ENCODE measurements around the gene RPL6.

The RPL6 gene

DNA sequence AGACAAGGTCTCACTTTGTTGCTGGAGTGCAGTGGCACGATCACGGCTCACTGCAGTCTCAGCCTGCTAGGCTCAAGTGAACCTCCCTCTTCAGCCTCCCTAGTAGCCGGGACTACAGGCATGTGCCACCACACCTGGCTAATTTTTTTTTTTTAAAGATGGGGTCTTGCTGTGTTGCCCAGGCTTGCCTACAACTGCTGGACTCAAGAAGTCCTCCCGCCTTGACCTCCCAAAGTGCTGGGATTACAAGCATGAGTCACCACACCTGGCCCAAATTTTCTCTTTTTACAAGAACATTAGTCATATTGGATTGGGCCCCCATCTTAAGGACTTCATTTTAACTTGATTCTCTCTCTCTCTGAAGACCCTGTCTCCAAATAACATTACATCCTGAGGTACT, 20.2 kb downstream of the RPL6 start:
- Histone ChIP-seq H3K4me1 (ENCODE audit: control insufficient read depth, insufficient read depth, low read length) (no peaks in the 10 kb centered on the region), H3K4me3 (ENCODE audit: low read length) (no peak overlapping the region), H3K9me3 (ENCODE audit: control insufficient read depth, low read length) (no peaks in the 10 kb centered on the region), H3K9ac (ENCODE audit: low read length) (no peak overlapping the region), H3K36me3 (ENCODE audit: control insufficient read depth, insufficient read depth, low read length) (no peaks in the 10 kb centered on the region), H3K27me3 (ENCODE audit: control insufficient read depth, insufficient read depth, low read length) (no peaks in the 10 kb centered on the region)

DNA sequence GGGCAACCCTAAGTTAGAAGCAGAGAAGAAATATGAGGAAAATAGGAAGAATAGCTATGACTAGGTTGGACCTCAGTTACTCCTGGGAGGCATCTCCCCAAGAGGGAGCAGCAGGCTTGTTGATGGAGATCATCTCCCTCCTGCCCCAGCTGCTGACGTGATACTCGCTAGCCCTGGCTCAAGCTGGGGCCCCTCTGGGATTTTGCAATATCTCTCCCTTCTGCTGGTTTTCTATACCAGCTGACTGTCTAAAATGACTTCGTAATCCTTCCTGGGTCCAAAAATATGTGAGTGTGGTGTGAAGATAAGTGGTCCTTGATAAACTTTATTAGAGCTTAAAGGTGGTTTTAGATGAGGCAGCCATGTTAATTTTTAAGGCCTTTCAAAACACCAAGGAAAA, 22.7 kb downstream of the RPL6 start:
- H3K36me3 ChIP-seq (ENCODE audit: control insufficient read depth, insufficient read depth, low read length): no peaks in the 10 kb centered on the region
- no peak overlapping the region for H3K9ac ChIP-seq (ENCODE audit: low read length)
- H3K4me3 ChIP-seq (ENCODE audit: low read length): no peak overlapping the region
- no peaks in the 10 kb centered on the region for H3K9me3 ChIP-seq (ENCODE audit: control insufficient read depth, low read length)
- H3K27me3 ChIP-seq (ENCODE audit: control insufficient read depth, insufficient read depth, low read length): no peaks in the 10 kb centered on the region
- peaks cover 6% of the 10 kb centered on the region for H3K4me1 ChIP-seq (ENCODE audit: control insufficient read depth, insufficient read depth, low read length)

DNA sequence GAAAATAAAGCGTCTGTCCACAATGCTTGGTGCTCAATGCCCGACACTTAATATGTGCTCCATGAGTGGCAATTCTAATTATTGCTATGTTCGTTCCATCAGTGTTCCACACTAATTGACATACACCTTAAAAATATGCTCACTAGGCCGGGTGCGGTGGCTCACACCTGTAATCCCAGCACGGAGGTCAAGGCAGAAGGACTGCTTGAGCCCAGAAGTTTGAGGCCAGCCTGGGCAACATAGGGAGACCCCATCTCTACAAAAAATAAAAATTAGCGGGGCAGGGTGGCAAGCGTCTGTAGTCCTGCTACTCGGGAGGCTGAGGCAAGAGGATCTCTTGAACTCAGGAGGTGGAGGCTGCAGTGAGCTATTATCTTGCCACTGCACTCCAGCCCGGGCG, 26.5 kb downstream of the RPL6 start:
- no peaks in the 10 kb centered on the region for H3K9me3 ChIP-seq (ENCODE audit: control insufficient read depth, low read length)
- H3K4me1 ChIP-seq (ENCODE audit: control insufficient read depth, insufficient read depth, low read length): peaks cover 6% of the 10 kb centered on the region
- no peak overlapping the region for H3K4me3 ChIP-seq (ENCODE audit: low read length)
- peak overlapping the region; percentile 73 for H3K9ac ChIP-seq (ENCODE audit: low read length)
- no peaks in the 10 kb centered on the region for H3K27me3 ChIP-seq (ENCODE audit: control insufficient read depth, insufficient read depth, low read length)
- H3K36me3 ChIP-seq (ENCODE audit: control insufficient read depth, insufficient read depth, low read length): no peaks in the 10 kb centered on the region

DNA sequence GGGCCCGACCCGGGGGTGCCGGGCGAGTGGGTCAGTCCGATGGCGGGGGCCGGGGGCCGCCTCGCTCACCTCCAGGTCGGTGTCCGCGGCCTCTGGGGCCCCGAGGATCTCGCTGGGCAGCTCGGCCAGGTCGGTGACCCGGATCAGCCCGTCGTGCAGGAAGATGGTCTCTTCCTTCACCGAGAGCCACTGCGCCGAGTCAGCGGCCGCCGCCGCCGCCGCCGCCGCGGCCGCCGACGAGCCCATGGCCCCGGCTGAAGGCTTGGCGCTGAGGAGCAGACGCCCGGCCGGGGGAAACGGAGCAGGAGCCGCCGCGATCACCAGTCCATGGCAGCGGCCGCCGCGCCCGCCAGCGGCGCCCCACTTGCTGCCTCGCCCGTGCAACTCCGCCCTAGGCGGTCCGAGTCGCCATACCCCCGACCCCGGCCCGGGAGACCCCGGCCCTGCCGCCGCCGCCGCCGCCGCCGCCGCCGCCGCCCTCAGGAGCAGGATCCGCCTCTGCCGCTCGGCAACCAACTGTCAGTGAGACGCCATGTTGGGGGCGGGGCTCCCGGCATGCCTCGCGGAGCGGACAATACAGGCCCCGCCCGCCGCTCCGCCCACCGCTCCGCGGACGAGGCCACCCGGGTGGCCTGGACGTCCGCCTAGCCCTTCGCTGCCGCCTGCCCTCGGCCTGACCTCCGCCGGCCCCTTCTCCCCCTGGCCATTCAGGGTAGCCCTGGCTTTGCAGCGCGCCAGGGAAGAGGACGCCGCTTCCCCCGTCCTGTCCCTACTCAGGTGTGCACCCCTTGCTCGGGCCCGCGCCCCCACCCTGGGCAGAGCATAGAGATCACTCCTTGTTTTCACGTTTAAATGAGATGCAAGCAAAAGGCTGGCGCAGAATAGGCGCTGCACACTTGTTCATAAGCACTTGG, 27.3 kb downstream of the RPL6 start, which contains the start of gene HECTD4:
HECTD4 (minus strand) TSS at position 549 of the 914 bp plus-strand sequence; CDS start at position 246, 303 bp downstream.
- Histone ChIP-seq H3K27me3 (ENCODE audit: control insufficient read depth, insufficient read depth, low read length) (no peaks in the 10 kb centered on the region), H3K36me3 (ENCODE audit: control insufficient read depth, insufficient read depth, low read length) (no peaks in the 10 kb centered on the region), H3K9me3 (ENCODE audit: control insufficient read depth, low read length) (no peaks in the 10 kb centered on the region), H3K4me1 (ENCODE audit: control insufficient read depth, insufficient read depth, low read length) (peaks cover 6% of the 10 kb centered on the region), H3K4me3 (ENCODE audit: low read length) (peak within 1 kb of the TSS; percentile 62), H3K9ac (ENCODE audit: low read length) (peak within 1 kb of the TSS; percentile 85)

DNA sequence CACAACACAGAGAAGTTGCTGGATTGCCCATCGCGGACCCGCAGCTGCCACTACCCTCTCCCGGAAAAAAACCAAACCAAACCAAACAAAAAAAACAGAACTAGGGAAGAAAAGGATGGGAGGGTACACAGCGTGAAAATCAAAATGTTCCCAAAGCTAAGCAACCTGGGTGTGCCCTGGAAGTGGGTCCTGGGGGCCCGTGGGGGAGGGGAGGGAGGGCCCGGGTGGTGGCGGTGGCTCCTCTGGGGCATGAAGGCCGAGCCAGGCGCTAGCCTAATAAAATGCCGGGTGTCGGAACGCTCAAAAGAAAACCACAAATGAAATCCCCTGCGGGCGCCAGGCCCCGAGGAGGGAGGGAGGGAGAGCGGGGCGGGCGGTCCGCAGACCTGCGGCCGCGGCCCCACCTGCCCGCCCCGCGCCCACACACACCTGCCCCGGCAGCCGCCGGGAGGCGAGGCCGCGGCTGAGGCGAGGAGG, 28.0 kb downstream of the RPL6 start:
- Histone ChIP-seq H3K4me3 (ENCODE audit: low read length) (peak overlapping the region; percentile 43), H3K36me3 (ENCODE audit: control insufficient read depth, insufficient read depth, low read length) (no peaks in the 10 kb centered on the region), H3K4me1 (ENCODE audit: control insufficient read depth, insufficient read depth, low read length) (peaks cover 6% of the 10 kb centered on the region), H3K27me3 (ENCODE audit: control insufficient read depth, insufficient read depth, low read length) (no peaks in the 10 kb centered on the region), H3K9me3 (ENCODE audit: control insufficient read depth, low read length) (no peaks in the 10 kb centered on the region), H3K9ac (ENCODE audit: low read length) (peak overlapping the region; percentile 85)

DNA sequence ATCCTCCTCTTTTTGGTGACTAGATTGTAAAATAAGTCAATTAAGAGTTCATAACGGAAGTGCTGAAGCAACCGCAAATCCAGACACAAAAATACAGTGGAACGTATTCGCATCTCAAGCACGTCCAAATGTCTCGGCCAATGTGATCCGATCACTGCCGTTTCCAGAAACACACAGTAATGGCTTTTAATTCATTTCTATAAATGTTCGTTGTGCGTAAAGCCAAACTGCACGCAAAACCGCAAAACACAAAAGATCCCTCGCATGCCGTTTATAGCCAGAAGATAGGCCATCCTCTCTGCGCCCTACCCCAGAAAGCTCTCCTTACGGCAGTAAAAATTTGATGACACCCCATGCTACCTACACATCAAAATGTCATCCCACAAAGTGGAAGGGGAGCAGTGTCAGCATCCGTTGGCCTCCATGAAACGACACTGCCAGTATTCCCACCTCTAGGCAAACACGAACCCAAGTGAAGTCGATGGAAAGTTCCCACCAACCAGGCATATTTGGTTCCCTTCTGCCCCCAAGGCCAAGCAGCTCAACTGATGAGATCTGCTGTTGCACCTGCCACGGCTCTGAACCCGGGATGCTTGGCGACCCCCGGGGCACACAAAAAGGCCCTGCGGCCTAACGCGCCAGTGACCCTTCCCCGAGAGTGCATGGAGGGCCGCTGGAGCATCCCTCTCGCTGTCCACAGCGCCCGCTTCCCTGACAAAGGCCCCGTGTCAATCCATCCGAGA, 28.6 kb downstream of the RPL6 start:
- Histone ChIP-seq H3K4me1 (ENCODE audit: control insufficient read depth, insufficient read depth, low read length) (peaks cover 6% of the 10 kb centered on the region), H3K4me3 (ENCODE audit: low read length) (peak overlapping the region; percentile 43), H3K9me3 (ENCODE audit: control insufficient read depth, low read length) (no peaks in the 10 kb centered on the region), H3K9ac (ENCODE audit: low read length) (peak overlapping the region; percentile 85), H3K36me3 (ENCODE audit: control insufficient read depth, insufficient read depth, low read length) (no peaks in the 10 kb centered on the region), H3K27me3 (ENCODE audit: control insufficient read depth, insufficient read depth, low read length) (no peaks in the 10 kb centered on the region)

DNA sequence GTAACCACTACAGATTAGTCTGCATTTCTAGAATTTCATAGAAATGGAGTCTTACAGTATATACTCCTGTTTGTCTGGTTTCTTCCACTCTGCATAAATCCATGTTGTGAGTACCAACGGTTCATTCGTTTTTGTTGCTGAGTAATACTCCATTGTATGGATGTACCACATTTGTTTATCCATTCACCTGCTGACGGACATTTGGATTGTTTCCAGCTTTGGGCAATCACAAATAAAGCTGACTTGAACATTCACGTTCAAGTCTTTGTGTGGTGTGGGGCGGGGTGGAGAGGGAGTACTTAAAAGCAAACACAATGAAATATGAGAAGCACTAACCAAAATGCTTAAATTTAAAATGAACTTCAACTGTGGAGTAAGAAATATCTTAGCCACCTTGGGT, 34.3 kb downstream of the RPL6 start:
- Histone ChIP-seq H3K4me1 (ENCODE audit: control insufficient read depth, insufficient read depth, low read length) (peaks cover 7% of the 10 kb centered on the region), H3K9me3 (ENCODE audit: control insufficient read depth, low read length) (no peaks in the 10 kb centered on the region), H3K36me3 (ENCODE audit: control insufficient read depth, insufficient read depth, low read length) (no peaks in the 10 kb centered on the region), H3K9ac (ENCODE audit: low read length) (no peak overlapping the region), H3K4me3 (ENCODE audit: low read length) (no peak overlapping the region), H3K27me3 (ENCODE audit: control insufficient read depth, insufficient read depth, low read length) (no peaks in the 10 kb centered on the region)

DNA sequence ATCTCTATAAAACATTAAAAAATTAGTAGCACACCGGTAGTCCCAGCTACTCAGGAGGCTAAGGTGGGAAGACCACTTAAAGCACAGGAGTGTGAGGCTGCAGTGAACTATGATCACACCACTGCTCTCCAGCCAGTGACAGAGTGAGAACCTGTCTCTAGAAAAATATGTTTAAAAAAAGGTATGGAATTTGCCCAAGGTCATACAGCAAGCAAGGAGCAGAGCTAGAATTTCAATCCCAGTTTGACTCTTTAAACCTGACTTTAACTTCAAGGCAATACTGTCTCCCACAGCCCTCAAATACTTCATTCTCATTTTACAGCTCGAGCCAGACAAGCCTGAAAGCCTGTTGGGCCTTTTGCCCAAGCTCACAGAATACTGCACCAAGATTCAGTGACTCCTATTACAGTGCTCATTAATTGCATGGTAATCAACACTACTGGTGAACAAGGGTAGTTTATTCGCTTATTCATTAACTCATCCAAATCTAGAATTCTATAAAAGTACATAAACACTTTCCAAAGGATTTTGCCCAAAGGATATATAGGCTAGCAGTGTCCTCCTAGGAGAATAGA, 35.2 kb downstream of the RPL6 start:
- H3K27me3 ChIP-seq (ENCODE audit: control insufficient read depth, insufficient read depth, low read length): no peaks in the 10 kb centered on the region
- H3K9me3 ChIP-seq (ENCODE audit: control insufficient read depth, low read length): no peaks in the 10 kb centered on the region
- no peaks in the 10 kb centered on the region for H3K36me3 ChIP-seq (ENCODE audit: control insufficient read depth, insufficient read depth, low read length)
- H3K4me1 ChIP-seq (ENCODE audit: control insufficient read depth, insufficient read depth, low read length): peaks cover 7% of the 10 kb centered on the region
- no peak overlapping the region for H3K9ac ChIP-seq (ENCODE audit: low read length)
- H3K4me3 ChIP-seq (ENCODE audit: low read length): no peak overlapping the region

DNA sequence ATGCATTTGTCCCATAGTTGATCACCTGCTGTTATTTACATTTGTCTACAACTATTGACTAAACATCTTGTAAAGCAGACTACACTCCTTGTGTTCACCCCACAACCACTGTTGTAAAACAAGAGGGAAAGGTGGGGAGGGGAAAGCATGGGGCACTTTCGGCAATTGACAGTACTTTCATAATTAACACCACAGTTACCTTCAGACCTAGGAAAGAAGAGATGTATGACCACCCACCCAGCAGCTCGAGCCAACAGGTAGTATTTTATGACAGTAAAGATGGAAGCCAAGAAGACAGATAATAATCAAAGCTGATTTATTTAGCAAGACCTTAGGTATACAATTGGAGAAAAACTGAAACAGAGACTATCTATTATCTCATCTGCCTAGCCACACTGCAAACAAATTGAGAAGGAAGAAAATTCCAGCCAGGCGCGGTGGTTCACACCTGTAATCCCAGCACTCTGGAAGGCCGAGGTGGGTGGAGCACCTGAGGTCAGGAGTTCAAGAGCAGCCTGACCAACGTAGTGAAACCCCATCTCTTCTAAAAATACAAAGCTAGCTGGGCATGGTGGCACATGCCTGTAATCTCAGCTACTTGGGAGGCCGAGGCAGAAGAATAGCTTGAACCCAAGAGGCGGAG, 38.4 kb downstream of the RPL6 start:
- H3K9me3 ChIP-seq (ENCODE audit: control insufficient read depth, low read length): no peaks in the 10 kb centered on the region
- peaks cover 7% of the 10 kb centered on the region for H3K4me1 ChIP-seq (ENCODE audit: control insufficient read depth, insufficient read depth, low read length)
- H3K36me3 ChIP-seq (ENCODE audit: control insufficient read depth, insufficient read depth, low read length): no peaks in the 10 kb centered on the region
- H3K27me3 ChIP-seq (ENCODE audit: control insufficient read depth, insufficient read depth, low read length): no peaks in the 10 kb centered on the region
- H3K9ac ChIP-seq (ENCODE audit: low read length): no peak overlapping the region
- no peak overlapping the region for H3K4me3 ChIP-seq (ENCODE audit: low read length)

DNA sequence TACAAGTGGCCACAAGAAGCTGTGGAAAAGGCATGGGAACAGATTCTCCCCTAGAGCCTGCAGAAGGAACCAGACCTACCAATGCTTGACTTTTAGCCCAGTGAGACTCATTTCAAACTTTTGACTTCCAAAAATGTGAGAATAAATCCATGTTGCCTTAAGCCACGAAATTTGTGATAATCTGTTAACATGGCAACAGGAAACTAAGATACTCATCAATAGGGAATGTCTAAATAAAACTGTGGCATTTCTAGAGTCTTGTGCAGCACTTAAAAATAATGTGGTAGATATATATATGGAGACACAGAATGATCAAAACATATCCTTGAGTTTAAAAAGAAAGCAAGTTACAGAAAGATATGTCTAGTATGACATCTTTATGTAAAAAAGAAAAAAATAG, 39.2 kb downstream of the RPL6 start:
- Histone ChIP-seq H3K4me1 (ENCODE audit: control insufficient read depth, insufficient read depth, low read length) (peaks cover 7% of the 10 kb centered on the region), H3K27me3 (ENCODE audit: control insufficient read depth, insufficient read depth, low read length) (no peaks in the 10 kb centered on the region), H3K9ac (ENCODE audit: low read length) (no peak overlapping the region), H3K36me3 (ENCODE audit: control insufficient read depth, insufficient read depth, low read length) (no peaks in the 10 kb centered on the region), H3K9me3 (ENCODE audit: control insufficient read depth, low read length) (no peaks in the 10 kb centered on the region), H3K4me3 (ENCODE audit: low read length) (no peak overlapping the region)

DNA sequence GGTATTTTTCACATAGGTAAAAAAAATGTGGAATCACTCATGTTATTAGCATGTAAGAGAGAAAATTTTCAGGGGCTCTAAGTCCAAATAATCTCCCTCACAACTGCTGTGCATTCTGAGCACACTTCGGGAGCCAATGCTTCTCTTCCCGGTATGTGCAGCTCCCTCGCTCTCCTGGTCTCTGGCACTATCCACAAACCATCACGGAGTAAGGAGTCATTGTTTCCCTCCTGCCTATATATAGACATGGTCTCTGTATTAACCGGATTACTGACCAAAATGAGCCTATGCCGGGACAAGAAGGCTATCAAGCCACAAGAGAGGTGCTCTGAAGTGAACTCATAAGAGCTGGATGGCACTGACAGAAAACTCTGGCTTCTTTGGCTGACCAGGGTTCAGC, 40.5 kb downstream of the RPL6 start:
- H3K36me3 ChIP-seq (ENCODE audit: control insufficient read depth, insufficient read depth, low read length): no peaks in the 10 kb centered on the region
- no peaks in the 10 kb centered on the region for H3K9me3 ChIP-seq (ENCODE audit: control insufficient read depth, low read length)
- H3K27me3 ChIP-seq (ENCODE audit: control insufficient read depth, insufficient read depth, low read length): no peaks in the 10 kb centered on the region
- H3K4me3 ChIP-seq (ENCODE audit: low read length): no peak overlapping the region
- peaks cover 7% of the 10 kb centered on the region for H3K4me1 ChIP-seq (ENCODE audit: control insufficient read depth, insufficient read depth, low read length)
- no peak overlapping the region for H3K9ac ChIP-seq (ENCODE audit: low read length)

Data from mucosa of stomach (tissue), 1 donor.